GM12801 (cell line): ENCODE results near the gene SQOR.

Experiments
- CTCF ChIP-seq: IDR thresholded peaks from one replicate; pipeline ENCODE4 v1.5.1; 2011; ENCODE audit warnings: control low read depth; ENCODE audit not compliant: insufficient read length; ENCODE audit errors: extremely low read depth

SQOR gene

GRCh38 chr15:45634432-45635190, at the start of gene SQOR:
Gene SQOR, plus strand, starts transcription at chr15:45635029. Its CDS starts 23,895 bp downstream, at chr15:45658924.
- TF ChIP-seq CTCF, result no peak

DNA sequence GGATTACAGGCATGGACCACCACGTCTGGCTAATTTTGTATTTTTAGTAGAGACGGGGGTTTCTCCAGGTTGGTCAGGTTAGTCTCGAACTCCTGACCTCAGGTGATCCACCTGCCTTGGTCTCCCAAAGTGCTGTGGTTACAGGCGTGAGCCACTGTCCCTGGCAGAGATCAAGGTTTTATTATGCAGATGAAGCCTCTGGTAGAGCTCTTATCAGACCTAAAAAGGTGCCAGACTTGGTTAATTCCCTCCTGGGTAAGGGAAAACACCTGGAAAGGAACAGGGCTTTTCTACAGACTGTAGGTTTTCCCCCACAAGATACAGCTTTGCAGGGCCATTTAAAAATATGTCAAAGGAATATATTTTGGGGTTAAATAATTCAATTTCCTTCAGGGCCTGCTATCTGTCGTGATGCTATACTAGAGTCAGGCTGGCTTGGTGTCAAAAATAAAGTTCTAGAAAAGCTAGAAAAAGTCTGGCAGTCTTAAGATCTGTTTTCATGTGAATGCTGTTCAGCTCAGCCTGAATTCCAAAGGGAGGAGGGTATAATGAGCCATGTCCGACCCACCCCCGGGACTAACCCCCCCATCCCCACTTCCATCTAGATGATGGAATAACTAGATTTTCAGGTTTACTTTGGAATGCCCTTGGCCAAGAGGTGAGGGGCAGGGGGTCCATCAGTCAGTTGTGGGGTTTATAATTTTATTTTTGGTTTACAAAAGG, 49.6 kb upstream of the SQOR start:
- no peak for TF ChIP-seq CTCF

GRCh38 chr15:45586125-45586524, 48.7 kb upstream of the SQOR start:
- TF ChIP-seq CTCF, result no peak

GRCh38 chr15:45586601-45587094, 48.2 kb upstream of the SQOR start:
- no peak for TF ChIP-seq CTCF

DNA sequence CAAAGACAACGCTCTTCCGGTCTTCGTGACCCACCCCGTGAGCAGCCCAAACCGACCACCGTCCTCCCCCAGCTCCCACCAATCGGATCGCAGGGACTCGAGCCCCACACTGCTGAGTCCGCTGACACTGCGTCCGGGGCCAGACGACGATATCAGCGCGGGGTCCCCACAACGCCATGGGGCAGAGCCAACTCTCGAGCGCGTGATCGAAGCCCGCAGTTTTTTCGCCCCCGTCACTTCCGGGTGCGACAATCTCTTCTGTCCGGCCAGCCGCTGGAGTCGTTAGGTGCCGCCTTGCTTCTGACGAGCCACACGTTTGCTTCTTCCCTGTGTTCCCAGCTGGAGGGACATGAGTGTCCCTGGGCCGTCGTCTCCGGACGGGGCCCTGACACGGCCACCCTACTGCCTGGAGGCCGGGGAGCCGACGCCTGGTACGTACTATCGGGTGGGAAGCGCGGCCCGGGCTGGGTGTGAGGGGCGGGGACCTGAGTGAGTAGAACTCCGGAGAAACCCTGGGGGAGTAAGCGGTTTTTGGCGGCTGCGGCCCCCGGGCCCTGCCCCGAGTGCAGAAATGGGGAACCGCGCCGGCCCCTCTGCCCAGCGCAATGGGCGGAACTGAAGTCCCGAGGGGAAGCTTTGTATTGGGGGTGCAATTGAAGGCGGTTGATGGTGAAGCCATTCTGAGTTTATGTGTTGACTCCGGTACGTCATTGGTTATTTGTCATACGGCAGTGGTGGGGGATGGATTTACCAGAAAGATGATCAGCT, 47.5 kb upstream of the SQOR start, which contains the start of gene BLOC1S6:
BLOC1S6 (plus strand) TSS at position 285 of the 768 bp plus-strand sequence; CDS start at position 350, 65 bp downstream.
- no peak for TF ChIP-seq CTCF

DNA sequence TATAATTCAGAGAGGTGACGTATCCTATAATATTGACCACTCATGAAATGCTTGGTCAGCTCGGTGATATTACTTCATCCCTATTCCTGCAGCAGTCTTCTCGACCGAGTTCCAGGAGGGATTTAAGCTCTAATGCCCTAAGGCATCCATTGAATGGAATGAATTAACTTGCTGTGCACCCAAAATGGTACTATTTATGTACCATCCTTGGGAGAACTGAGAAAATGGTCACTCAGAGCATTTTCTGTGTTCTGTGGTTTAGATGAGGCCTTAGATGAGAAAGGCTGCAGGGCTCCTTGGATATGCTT, 47.0 kb upstream of the SQOR start:
- no peak for TF ChIP-seq CTCF
